Measurements from ENCODE around the gene BMERB1. TPM values are rescaled to one million over a fixed set of nuclear protein-coding genes. Genes with fewer than 3 reads are reported as not detected.

The BMERB1 gene
- total and polyA plus RNA-seq, 4 donors, result 5.6 to 33.3 (median 9.0) TPM

- no peak for DNase-seq (ENCODE audit: low spot score)
- H3K36me3 ChIP-seq (ENCODE audit: control insufficient read depth in 4 of 4, insufficient read depth in 3 of 4, low read depth in 1 of 4, low read length in 3 of 4), result no peaks in the 10 kb centered on the region
- TF ChIP-seq NR2F2 (IDR thresholded peaks at IDR 0.05), result no peak
- TF ChIP-seq, protein P1, sequence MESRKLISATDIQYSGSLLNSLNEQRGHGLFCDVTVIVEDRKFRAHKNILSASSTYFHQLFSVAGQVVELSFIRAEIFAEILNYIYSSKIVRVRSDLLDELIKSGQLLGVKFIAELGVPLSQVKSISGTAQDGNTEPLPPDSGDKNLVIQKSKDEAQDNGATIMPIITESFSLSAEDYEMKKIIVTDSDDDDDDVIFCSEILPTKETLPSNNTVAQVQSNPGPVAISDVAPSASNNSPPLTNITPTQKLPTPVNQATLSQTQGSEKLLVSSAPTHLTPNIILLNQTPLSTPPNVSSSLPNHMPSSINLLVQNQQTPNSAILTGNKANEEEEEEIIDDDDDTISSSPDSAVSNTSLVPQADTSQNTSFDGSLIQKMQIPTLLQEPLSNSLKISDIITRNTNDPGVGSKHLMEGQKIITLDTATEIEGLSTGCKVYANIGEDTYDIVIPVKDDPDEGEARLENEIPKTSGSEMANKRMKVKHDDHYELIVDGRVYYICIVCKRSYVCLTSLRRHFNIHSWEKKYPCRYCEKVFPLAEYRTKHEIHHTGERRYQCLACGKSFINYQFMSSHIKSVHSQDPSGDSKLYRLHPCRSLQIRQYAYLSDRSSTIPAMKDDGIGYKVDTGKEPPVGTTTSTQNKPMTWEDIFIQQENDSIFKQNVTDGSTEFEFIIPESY (IDR thresholded peaks at IDR 0.05), result no peak
- no peak for TF ChIP-seq TAF1 (conservative IDR thresholded peaks at IDR 0.05)
- TF ChIP-seq RXRA (IDR thresholded peaks at IDR 0.05), result no peak
- TF ChIP-seq HNF4G (IDR thresholded peaks at IDR 0.05), result no peak
- 72% methylated on average over 8 of the region's 8 CpGs for WGBS
- H3K9me3 ChIP-seq (ENCODE audit: control insufficient read depth in 4 of 4, low read length in 3 of 4), result no peaks in the 10 kb centered on the region
- H3K4me3 ChIP-seq (ENCODE audit: low read depth in 1 of 3, low read length in 3 of 3), result no peak overlapping the region
- H3K4me1 ChIP-seq (ENCODE audit: control insufficient read depth in 4 of 4, insufficient read depth in 4 of 4, low read length in 3 of 4), result no peaks in the 10 kb centered on the region
- H3K27me3 ChIP-seq (ENCODE audit: control insufficient read depth in 4 of 4, insufficient read depth in 4 of 4, low read length in 3 of 4), result no peaks in the 10 kb centered on the region
- no peak overlapping the region for H3K9ac ChIP-seq (ENCODE audit: low read depth in 1 of 2, low read length in 2 of 2)
- H3K27ac ChIP-seq (ENCODE audit: low read depth in 1 of 2, low read length in 2 of 2), result no peak overlapping the region
Observed at GRCh38 chr16:15507301-15507958, 73.0 kb downstream of the BMERB1 start.

- 95% methylated on average over 8 of the region's 8 CpGs for WGBS
- no peak overlapping the region for H3K4me3 ChIP-seq (ENCODE audit: low read depth in 1 of 3, low read length in 3 of 3)
- no peak overlapping the region for H3K9ac ChIP-seq (ENCODE audit: low read depth in 1 of 2, low read length in 2 of 2)
- TF ChIP-seq SP1 (IDR thresholded peaks at IDR 0.05), result no peak
- no peak for TF ChIP-seq HNF4A (conservative IDR thresholded peaks at IDR 0.05)
- TF ChIP-seq EGR1 (IDR thresholded peaks at IDR 0.05; ENCODE audit: low read depth in 2 of 2), result no peak
- no peak for TF ChIP-seq FOXA1 (IDR thresholded peaks at IDR 0.05)
- H3K36me3 ChIP-seq (ENCODE audit: control insufficient read depth in 4 of 4, insufficient read depth in 3 of 4, low read depth in 1 of 4, low read length in 3 of 4), result no peaks in the 10 kb centered on the region
- no peaks in the 10 kb centered on the region for H3K27me3 ChIP-seq (ENCODE audit: control insufficient read depth in 4 of 4, insufficient read depth in 4 of 4, low read length in 3 of 4)
- no peaks in the 10 kb centered on the region for H3K9me3 ChIP-seq (ENCODE audit: control insufficient read depth in 4 of 4, low read length in 3 of 4)
- no peak for DNase-seq (ENCODE audit: low spot score)
- H3K4me1 ChIP-seq (ENCODE audit: control insufficient read depth in 4 of 4, insufficient read depth in 4 of 4, low read length in 3 of 4), result no peaks in the 10 kb centered on the region
- no peak overlapping the region for H3K27ac ChIP-seq (ENCODE audit: low read depth in 1 of 2, low read length in 2 of 2)
Observed at GRCh38 chr16:15507959-15508627, 73.7 kb downstream of the BMERB1 start.

DNA sequence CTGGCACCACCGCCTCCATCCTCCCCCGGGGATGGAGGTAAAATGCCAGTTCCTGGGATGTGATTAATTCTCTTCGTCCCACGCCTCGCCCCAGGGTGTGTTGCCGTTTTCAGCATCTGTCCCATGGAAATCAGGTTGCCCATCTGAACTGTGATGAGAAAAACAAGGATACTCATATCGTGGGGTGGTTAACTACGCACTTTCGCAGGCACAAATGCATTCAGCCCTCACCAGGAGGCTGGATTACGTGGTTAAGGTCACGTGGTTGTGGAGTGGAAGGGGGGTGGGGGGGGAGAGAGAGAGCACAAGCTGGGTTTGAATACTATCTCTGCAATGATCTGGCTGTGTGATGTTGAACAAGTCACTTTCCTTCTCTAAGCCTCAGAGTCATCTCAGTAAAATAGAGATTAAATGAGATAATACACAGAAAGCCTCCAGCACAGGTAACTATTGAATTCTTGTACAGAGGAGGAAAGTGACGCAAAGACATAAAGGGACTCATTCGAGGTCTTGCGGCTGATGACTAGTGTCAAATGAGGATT, 74.7 kb downstream of the BMERB1 start:
- DNase-seq (ENCODE audit: low spot score), result no peak
- TF ChIP-seq FOXA1 (IDR thresholded peaks at IDR 0.05), result no peak
- TF ChIP-seq MAX (IDR thresholded peaks at IDR 0.05), result no peak
- no peak for TF ChIP-seq GABPA (IDR thresholded peaks at IDR 0.05 in 1 of 2, conservative IDR thresholded peaks at IDR 0.05 in 1 of 2)
- TF ChIP-seq, protein P2, sequence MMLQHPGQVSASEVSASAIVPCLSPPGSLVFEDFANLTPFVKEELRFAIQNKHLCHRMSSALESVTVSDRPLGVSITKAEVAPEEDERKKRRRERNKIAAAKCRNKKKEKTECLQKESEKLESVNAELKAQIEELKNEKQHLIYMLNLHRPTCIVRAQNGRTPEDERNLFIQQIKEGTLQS (IDR thresholded peaks at IDR 0.05), result no peak
- no peak for TF ChIP-seq TAF1 (conservative IDR thresholded peaks at IDR 0.05)
- no peak for TF ChIP-seq RAD21 (IDR thresholded peaks at IDR 0.05)
- TF ChIP-seq, protein P3, sequence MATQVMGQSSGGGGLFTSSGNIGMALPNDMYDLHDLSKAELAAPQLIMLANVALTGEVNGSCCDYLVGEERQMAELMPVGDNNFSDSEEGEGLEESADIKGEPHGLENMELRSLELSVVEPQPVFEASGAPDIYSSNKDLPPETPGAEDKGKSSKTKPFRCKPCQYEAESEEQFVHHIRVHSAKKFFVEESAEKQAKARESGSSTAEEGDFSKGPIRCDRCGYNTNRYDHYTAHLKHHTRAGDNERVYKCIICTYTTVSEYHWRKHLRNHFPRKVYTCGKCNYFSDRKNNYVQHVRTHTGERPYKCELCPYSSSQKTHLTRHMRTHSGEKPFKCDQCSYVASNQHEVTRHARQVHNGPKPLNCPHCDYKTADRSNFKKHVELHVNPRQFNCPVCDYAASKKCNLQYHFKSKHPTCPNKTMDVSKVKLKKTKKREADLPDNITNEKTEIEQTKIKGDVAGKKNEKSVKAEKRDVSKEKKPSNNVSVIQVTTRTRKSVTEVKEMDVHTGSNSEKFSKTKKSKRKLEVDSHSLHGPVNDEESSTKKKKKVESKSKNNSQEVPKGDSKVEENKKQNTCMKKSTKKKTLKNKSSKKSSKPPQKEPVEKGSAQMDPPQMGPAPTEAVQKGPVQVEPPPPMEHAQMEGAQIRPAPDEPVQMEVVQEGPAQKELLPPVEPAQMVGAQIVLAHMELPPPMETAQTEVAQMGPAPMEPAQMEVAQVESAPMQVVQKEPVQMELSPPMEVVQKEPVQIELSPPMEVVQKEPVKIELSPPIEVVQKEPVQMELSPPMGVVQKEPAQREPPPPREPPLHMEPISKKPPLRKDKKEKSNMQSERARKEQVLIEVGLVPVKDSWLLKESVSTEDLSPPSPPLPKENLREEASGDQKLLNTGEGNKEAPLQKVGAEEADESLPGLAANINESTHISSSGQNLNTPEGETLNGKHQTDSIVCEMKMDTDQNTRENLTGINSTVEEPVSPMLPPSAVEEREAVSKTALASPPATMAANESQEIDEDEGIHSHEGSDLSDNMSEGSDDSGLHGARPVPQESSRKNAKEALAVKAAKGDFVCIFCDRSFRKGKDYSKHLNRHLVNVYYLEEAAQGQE (IDR thresholded peaks at IDR 0.05), result no peak
- TF ChIP-seq CTCF (IDR thresholded peaks at IDR 0.05; ENCODE audit: low read depth, low read length, missing input control), result no peak
- no peak for TF ChIP-seq FOXA2 (IDR thresholded peaks at IDR 0.05)
- no peak for TF ChIP-seq SP1 (IDR thresholded peaks at IDR 0.05)
- TF ChIP-seq HNF4A (conservative IDR thresholded peaks at IDR 0.05), result no peak
- no peak for TF ChIP-seq JUND (IDR thresholded peaks at IDR 0.05)

More for the DNA sequence above, 74.7 kb downstream of the BMERB1 start:
- Histone ChIP-seq H3K9ac (ENCODE audit: low read depth in 1 of 2, low read length in 2 of 2) (no peak overlapping the region), H3K9me3 (ENCODE audit: control insufficient read depth in 4 of 4, low read length in 3 of 4) (no peaks in the 10 kb centered on the region), H3K27ac (ENCODE audit: low read depth in 1 of 2, low read length in 2 of 2) (no peak overlapping the region), H3K27me3 (ENCODE audit: control insufficient read depth in 4 of 4, insufficient read depth in 4 of 4, low read length in 3 of 4) (no peaks in the 10 kb centered on the region), H3K4me3 (ENCODE audit: low read depth in 1 of 3, low read length in 3 of 3) (no peak overlapping the region), H3K36me3 (ENCODE audit: control insufficient read depth in 4 of 4, insufficient read depth in 3 of 4, low read depth in 1 of 4, low read length in 3 of 4) (no peaks in the 10 kb centered on the region), H3K4me1 (ENCODE audit: control insufficient read depth in 4 of 4, insufficient read depth in 4 of 4, low read length in 3 of 4) (no peaks in the 10 kb centered on the region)
- WGBS, result 91% methylated on average over 14 of the region's 14 CpGs
